Muscle of back (tissue), 13 donors: ENCODE measurements around the gene ZNF772. TPM values are rescaled to one million over a fixed set of nuclear protein-coding genes. Genes with fewer than 3 reads are reported as not detected.
"Not testable (repeated sequence)": the region's sequence is repeated elsewhere in the genome, so short reads cannot be mapped to it uniquely, and the experiment has no call there.

Source experiments
- DNase-seq, 3 donors: peaks; one replicate each; pipeline versions ENCODE4 v3.0.0 to v3.0.0-alpha.2; 2013
- long read RNA-seq, 9 donors: transcript quantifications; one replicate each; lab custom pipeline, GENCODE V29; 2026
- polyA plus RNA-seq, 10 donors: library from polyadenylated mRNA; unstranded; fragments of 120-200 nt; gene quantifications; one replicate each; pipeline ENCODE4 v1.2.1, GENCODE V29; 2013; ENCODE audit not compliant: insufficient read length in 10 of 10

ZNF772 gene
- 10 to 100 TPM in 4 of 10 donors, 1 to 10 TPM in 6; 6.4 to 11.9 (median 9.1) TPM for polyA plus RNA-seq
- long read RNA-seq, donor 1 = 0 reads
- long read RNA-seq, donor 2, partial matches to known transcripts = 0 of 1 reads
- long read RNA-seq, donor 2, other reads (novel, unspliced or antisense) = 0 of 1 reads
- long read RNA-seq, donor 3 = 0 reads
- long read RNA-seq, donor 4, full-length matches to known transcripts = 1 of 1 reads
- long read RNA-seq, donor 4, partial matches to known transcripts = 0 of 1 reads
- long read RNA-seq, donor 4, other reads (novel, unspliced or antisense) = 0 of 1 reads
- long read RNA-seq, donor 5, partial matches to known transcripts = 0 of 1 reads
- long read RNA-seq, donor 5, other reads (novel, unspliced or antisense) = 0 of 1 reads
- long read RNA-seq, donor 6, full-length matches to known transcripts = 2 of 17 reads
- long read RNA-seq, donor 6, partial matches to known transcripts = 15 of 17 reads
- long read RNA-seq, donor 6, other reads (novel, unspliced or antisense) = 0 of 17 reads
- long read RNA-seq, donor 7 = 0 reads
- long read RNA-seq, donor 8 = 0 reads
- long read RNA-seq, donor 9 = 0 reads

DNA sequence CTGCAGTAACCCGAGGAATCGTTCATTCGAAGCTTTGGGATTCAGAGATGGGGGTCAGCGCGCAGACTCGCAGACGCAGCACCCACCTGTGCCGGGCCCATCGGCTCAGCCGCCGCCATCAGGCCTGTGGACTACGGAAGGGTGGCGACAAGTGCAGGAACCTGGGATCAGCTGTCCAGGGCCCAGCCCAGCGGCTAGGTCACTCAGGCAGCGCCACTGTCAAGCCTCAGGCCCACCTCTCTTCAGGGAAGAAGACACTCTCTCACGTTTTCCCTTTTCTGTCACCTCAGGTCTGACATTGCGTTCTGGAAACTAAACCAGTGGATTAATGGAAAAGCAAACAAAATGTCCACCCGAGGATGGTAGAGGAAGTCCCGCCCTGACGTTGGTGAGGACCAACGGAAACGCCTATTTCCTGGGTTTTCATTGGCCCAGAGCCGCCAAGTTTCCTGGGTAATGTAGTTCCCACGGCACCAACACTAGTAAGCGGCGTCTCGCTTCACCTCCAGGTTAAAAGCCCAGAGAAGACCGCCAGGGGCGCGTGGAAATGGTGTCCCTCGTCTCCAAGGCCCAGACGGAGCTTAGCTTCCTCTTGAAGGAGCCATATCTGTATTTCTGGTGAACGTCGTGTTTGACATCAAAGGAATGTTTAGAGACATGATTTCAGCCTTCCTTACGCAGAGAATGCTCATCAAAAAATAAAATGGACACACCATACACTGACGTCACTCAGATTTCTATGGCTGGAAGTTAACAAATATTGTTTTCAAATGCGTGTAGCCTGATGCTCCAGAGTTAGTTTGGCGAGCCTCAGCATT lies at the start of gene ZNF772:
TSS of gene ZNF772 (minus strand) at position 376 of the 818 bp plus-strand sequence. CDS start at position 119, 257 bp downstream.
- peak; percentile 93 to 96 (median 94) for DNase-seq

- not testable (repeated sequence) for DNase-seq
Observed at GRCh38 chr19:57518021-57518420, 40.7 kb upstream of the ZNF772 start.

DNA sequence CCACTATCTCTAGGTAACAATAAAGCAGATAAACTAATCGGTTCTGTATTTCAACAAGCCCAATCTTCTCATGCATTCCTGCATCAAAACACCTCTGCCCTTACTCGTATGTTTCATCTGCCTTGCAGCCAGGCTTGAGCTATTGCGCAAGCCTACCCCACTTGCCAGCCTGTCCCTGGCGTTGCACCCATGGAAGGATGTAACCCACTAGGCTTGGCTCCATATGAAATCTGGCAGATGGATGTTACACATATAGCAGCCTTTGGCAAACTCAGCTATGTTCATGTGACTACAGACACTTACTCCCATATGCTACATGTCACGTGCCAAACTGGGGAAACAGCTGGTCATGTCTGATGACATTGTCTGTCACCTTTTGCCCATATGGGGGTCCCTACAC lies 37.9 kb upstream of the ZNF772 start:
- DNase-seq = no peak

DNA sequence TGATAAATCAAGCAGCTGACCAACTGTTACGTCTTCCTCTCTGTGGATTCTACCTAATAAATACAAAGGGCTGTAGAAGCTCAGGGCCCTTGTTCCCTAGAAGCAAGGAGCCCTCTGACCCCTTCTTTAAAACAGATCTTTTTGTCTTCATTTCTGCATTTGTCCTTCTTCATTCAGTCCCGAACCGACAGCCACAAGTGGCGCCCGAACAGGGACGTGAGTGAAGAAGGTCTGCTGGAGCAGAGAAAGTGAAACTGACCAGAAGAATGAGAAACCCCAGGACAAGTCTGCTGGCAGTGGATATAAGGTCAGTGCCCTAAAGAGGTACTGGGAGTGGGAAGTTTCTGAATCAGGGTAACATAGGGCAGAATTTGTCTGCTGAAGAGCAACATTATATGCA lies 35.5 kb upstream of the ZNF772 start:
- DNase-seq = no peak

DNA sequence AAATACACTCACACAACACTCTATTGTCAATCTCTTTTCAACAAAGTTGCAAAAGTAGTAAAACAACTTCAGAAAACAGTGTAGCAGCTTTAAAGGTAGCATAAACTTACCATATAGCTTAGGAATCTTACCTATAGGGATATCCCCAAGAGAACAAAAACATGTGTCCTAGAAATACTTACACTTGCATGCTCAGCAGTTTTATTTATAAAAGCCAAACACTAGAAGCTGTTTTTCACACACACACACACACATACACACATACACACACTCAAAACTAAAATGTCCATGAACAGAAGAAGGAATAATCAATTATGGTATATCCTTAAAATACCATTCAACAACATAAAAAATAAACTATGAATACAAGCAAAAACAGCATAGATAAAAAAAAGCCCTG lies 34.1 kb upstream of the ZNF772 start:
- no peak for DNase-seq

DNA sequence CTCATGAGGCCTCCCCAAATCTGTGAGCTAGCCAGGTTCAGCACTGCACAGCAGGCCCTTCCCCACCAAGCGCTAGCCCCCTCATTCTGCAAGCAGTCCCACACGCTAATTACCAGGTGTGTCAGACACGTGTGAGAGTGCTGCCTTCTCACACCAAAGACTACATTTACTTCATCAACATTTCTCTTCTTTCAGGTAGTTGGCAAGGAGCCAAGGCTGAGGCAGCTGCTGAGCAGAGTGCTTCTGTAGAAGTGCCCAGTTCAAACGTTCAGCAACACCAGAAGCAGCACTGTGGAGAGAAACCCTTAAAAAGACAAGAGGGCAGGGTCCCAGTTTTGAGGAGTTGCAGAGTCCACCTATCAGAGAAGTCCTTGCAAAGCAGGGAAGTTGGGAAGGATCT lies 28.8 kb upstream of the ZNF772 start:
- DNase-seq = no peak

DNA sequence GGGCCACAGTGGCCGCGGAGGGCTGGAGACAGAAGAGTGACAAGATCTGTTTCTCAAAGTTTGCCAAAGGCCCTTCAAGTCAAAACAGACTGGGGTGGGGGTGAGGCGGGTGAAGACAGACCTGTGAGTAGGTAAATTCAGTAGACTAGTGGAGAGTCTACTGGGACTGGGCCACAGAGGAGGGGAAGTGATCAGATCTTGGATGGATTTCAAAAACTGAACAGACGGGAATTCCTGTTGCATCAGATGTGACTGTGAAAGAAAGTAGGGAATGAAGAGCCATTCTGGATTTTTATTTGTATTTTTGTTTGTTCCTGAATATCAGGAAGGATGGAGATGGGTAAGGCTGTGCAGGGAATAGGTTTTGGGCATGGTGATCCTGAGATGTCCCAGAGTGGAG lies 23.0 kb upstream of the ZNF772 start:
- DNase-seq = peak in 1 of 3 donors; percentile 28

DNA sequence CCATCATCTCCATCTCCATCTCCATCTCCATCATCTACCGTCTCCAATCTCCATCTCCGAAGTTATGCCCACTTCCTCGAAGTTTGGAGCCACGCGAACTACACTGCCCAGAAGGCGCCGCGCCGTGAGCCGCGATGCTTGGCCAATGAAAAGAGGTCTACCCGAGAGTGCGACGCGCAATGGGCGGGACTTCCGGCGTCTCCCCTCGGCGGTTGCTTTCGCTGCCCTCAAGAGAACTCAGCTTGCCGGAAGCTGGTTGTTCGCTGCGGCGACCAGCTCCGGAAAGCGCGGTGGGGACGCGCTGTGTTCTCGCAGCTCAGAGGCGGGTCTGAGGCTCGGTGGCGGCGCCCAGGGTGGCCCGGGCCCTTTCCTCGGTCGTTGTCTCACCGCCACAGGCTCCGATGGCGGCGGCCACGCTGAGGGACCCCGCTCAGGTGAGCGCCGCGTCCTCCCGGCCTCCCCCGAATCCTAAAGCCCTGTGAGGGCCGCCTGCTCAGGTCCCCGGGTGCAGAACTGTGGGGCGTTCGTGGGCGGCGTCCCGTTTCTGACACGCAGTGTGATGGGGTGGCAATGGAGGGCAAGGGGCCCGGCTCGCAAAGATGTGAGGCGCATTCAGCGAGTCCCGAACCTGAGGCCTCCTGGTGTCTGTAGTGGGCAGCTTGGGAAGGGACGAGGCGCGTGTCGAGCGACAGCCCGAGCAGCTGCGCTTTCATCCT lies 22.5 kb upstream of the ZNF772 start, which contains the start of gene ZNF773:
TSS of gene ZNF773 (plus strand) at position 259 of the 716 bp plus-strand sequence. CDS start at position 402, 143 bp downstream.
- peak; percentile 95 to 98 (median 97) for DNase-seq

GRCh38 chr19:57499332-57499679 lies 21.9 kb upstream of the ZNF772 start:
- DNase-seq = not testable (repeated sequence)

- not testable (repeated sequence) for DNase-seq
Observed at GRCh38 chr19:57488299-57488644, 10.9 kb upstream of the ZNF772 start.

- DNase-seq = peak; percentile 88 to 97 (median 95)
Observed at GRCh38 chr19:57487477-57488298, 10.3 kb upstream of the ZNF772 start, which contains the start of gene ZNF419. ZNF419 (plus strand) TSS chr19:57487750; CDS start chr19:57487951, 201 bp downstream.

GRCh38 chr19:57473646-57474045 lies 3.7 kb downstream of the ZNF772 start:
- no peak for DNase-seq

DNA sequence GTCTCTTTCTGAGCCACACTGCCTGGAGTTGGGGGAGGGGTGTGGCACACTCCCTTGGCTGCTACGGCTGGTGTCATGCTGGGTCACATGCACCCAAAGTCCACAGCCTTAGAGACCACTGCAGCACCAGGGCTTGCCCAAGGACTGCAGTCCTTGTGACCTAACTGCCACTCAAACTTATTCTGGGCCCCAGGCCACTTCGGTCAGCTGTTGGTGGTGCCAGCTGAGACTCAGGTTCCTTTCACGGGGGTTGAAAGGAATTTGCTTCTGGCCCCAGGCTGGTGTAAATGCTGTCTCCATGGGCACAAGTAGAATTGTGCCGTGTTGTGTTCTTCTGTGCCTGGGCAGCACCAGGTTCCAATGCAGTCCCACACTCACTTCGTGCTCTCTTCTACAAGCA lies 10.9 kb downstream of the ZNF772 start:
- no peak for DNase-seq

- DNase-seq = no peak
Observed at GRCh38 chr19:57465680-57466381, 11.5 kb downstream of the ZNF772 start.

DNA sequence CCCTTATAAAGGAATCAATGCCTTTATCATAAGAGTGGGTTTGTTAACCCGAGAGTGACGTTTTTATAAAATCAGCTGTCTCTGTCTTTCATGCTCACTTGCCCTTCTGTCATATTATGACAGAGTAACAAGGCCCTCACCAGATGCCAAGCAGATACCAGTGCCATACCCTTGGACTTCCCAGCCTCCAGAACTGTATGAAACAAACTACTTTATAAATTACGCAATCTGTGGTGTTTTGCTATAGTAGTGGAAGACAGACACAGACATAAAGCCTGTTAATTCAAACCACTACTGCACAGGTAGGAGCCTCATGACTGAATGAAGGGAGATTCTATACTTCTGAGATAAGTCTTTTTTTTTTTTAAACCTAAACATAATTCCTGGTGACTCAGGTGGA lies 25.1 kb downstream of the ZNF772 start:
- no peak for DNase-seq

DNA sequence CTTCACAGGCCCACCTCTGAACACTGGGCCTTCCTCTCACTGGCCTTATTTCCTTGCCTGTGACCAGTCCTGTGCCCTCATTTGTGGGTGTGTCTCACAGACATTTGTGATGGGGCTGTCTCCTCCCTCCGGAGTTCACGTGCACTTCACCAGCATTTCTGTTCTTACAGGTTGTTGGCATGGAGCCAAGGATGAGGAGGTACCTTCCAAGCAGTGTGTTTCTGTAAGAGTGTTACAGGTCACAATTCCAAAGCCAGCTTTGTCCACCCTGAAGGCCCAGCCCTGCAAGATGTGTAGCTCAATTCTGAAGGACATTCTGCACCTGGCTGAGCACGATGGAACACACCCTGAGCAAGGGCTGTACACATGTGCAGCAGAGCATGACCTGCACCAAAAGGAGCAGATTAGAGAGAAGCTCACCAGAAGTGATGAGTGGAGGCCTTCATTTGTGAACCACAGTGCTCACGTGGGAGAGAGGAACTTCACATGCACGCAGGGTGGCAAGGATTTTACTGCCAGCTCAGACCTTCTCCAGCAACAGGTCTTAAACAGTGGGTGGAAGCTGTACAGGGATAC lies 34.2 kb downstream of the ZNF772 start:
- no peak for DNase-seq

DNA sequence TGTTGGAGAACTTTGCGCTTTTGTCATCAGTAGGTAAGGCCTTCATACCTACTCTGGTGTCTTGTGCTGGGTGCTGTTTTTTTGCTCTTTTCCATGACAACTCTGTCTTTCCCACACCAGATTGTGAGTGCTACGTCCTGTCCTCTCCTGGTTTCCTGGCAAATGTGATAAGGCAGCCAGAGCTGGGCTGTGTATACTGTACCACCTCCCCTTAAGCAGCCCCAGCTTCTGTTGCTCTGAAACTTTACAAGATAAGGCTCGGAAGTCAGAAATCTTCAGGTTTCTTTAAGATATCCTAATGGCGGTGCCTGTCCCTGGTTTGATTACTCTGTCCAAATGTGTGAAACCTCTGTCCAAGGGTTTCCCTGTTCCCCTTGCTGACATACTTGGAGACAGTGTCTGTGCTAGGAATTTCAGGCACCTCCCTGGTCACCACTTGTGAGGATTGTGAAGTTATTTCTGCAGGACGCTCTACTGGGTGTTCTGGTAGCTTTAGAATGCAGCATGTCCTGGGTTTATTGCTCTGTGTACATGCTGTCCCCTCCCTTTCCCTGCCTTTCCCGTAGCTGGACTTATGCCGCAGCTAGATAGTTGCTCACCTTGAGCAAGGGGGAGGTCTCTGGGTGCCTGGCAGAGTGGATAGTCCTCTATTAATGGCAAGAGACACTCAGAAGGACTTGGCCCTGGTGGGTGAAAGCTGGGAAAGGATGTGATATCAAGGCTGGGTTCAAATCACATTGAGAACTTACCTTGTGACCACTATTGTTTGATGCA lies 35.2 kb downstream of the ZNF772 start:
- DNase-seq = no peak

- no peak for DNase-seq
Observed at GRCh38 chr19:57438925-57439324, 38.4 kb downstream of the ZNF772 start.

DNA sequence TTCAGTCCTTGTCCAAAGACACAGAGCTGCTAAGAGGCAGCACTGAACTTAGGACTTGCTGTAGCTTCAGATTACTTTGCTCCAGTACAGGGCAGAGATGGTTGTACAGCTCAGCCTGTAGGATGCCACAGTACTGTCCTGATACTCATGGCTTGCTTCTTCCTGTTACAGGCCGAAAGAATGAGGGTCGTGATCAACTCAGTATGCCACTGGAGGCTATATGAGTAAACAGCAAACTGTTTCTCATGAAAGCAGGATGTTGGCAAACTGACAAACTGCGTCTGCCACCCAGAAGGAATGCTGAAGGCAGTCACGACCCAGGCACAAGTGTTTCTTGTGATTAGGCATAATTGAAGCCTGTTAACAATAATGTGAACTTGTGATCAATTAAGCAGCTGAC lies 39.4 kb downstream of the ZNF772 start:
- DNase-seq = no peak
